CD4-positive, alpha-beta T cell treated with Interleukin-17A for 4 hours (primary cell): ENCODE measurements around the gene RCCD1.

Experiments used
- DNase-seq: peaks from one replicate; pipeline ENCODE4 v3.0.0-alpha.2; 2020; ENCODE audit warnings: mixed read lengths

Gene RCCD1

GRCh38 chr15:90968434-90968833 is 13.8 kb downstream of the RCCD1 start:
- DNase-seq: no peak

DNA sequence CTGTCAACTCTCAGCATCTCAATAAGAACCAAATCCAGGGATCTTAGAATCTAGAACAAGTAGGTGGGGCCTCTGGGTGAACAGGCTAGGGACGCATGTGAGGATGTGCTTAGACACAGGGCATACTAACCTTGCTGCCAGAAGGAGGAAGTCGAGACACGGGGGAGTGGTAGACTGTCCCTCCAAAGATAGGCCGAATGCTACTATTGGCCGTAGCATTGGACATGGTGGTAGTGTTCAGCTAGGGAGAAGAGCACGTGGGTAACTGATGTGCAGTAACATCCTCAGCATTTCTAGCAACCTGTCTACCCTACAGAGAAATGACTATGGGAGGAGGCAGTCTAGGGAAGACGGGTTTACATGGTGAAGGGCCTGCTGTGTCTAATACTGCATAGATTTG is 15.6 kb downstream of the RCCD1 start:
- DNase-seq: no peak

DNA sequence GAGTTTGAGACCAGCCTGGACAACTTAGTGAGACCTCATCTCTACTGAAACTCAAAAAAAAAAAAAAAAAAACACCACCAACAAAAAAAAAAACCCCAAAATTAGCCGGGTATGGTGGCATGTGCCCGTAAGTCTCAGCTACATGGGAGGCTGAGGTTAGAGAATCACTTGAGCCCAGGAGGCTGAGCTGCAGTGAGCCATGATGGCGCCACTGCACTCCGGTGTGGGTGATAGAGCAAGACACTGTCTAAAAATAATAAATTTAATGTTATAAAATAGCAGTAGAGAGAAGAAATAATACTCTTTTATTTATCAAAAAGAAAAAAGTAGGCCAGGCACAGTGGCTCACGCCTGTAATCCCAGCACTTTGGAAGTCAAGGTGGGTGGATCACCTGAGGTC is 17.4 kb downstream of the RCCD1 start:
- no peak for DNase-seq

DNA sequence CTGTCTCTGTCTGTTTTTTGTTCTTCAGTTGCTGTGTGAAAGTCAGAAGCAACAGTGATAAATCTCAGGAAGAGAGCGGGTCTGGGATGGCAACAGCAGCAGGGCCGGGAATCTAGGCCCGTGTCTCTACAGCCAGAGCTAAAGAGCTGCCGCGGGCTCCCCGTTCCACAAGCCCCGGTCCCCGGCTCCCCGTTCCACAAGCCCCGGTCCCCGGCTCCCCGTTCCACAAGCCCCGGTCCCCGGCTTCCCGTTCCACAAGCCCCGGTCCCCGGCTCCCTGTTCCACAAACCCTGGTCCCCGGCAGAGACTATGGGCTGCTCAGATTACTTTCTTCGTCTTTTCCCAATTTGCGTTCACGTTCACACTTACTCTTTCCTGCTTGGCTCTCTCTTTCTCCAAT is 19.5 kb downstream of the RCCD1 start:
- no peak for DNase-seq

- DNase-seq: no peak
Measured at GRCh38 chr15:90979582-90979981, 24.9 kb downstream of the RCCD1 start.

GRCh38 chr15:90981681-90982080 is 27.0 kb downstream of the RCCD1 start:
- no peak for DNase-seq

- no peak for DNase-seq
Measured at GRCh38 chr15:90982135-90982534, 27.5 kb downstream of the RCCD1 start.

DNA sequence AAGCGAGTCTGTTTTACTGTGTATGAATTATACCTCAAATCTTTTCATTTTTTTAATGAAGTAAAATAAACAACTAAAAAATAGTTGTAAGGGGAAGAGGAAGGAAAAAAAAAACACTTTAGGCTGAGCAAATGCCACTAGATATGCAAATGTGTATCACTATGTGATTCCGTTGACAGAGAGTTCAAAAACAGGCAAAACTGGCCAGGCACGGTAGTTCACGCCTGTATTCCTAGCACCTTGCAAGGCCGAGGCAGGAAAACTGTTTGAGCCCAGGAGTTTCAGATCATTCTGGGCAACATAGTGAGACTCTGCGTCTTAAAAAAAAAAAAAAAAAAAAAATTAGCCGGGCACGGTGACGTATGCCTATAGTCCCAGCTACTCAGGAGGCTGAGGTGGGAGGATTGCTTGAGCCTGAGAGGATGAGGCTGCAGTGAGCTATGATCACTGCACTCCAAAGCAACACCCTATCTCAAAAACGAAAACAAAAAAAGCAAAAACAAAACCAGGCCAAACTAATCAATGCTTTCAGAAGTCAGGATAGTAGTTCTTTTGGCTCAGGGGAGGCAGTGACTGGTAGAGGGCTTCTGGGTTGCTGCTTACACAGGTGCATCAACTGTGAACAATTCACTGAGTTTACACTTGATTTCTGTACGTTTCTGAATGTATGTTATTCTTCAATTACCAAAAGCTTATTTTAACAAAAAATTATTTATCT is 32.3 kb downstream of the RCCD1 start:
- no peak for DNase-seq

- no peak for DNase-seq
Measured at GRCh38 chr15:90987561-90988141, 33.0 kb downstream of the RCCD1 start.

DNA sequence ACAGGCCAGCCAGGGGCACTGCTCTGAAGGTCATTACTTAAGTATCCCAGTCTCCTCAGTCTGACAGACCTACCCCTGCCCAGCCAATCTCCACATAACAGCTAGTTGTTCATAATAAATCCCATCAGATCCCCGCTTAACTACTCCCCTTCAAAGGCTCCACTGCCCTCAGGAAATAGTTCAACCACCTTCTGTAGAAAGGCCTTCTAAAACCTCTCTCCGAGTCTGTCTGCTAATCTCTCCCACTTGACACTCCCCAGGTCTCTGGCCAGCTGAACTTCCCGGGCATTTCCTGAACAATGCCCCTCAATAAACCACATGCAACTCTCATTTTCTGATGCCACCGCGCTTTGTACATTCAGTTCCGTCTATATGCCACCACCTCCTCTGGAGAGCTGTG is 33.6 kb downstream of the RCCD1 start:
- no peak for DNase-seq

- no peak for DNase-seq
Measured at GRCh38 chr15:90989040-90989768, 34.5 kb downstream of the RCCD1 start.

DNA sequence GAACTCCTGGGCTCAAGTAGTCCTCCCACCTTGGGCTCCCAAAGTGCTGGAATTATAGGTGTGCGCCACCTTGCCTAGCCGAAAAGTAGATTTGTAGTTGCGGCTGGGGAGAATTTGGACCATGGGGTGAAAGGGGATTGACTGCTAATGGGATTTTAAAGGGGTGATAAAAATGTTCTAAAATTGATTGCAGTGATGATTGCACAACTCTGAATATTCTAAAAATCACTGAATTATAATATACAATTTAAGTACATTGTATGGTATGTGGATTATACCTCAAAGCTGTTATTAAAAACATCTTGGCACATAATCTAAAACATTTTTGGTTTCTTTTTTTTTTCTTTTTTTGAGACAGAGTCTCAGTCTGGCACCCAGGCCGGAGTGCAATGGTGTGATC is 35.8 kb downstream of the RCCD1 start:
- no peak for DNase-seq

- DNase-seq: no peak
Measured at GRCh38 chr15:90991587-90992285, 37.1 kb downstream of the RCCD1 start.

- DNase-seq: peak; percentile 22
Measured at GRCh38 chr15:90994059-90994416, 39.4 kb downstream of the RCCD1 start.

- DNase-seq: peak; percentile 98
Measured at GRCh38 chr15:90994417-90995311, 40.0 kb downstream of the RCCD1 start, which contains the start of gene PRC1. Gene PRC1, minus strand, starts transcription at chr15:90994535. Its CDS starts 118 bp downstream, at chr15:90994417.

- no peak for DNase-seq
Measured at GRCh38 chr15:90998737-90999136, 44.1 kb downstream of the RCCD1 start.

- no peak for DNase-seq
Measured at GRCh38 chr15:91001209-91001608, 46.5 kb downstream of the RCCD1 start.

DNA sequence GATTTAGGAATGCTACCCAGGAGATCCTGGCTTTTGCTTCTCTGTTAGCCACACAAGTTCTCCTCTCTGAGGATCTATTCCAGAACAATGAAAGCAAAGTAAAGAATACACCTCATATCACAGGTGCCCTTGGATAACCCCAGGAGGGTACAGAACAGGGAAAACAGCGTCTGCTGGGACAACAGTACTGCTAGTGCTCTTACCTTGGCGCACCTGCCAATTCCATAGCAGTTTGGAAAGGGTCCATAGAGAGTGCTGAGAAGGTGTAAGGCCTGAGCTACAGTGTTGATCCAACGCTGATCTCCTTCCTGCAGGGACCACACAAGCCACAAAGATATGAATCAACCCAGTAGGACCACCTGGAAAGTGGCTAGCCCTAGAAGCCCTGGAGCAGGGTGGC is 52.6 kb downstream of the RCCD1 start:
- DNase-seq: no peak
